Osteoblast (primary cell): ENCODE data around the gene TBL1X. TPM values are rescaled to one million over a fixed set of nuclear protein-coding genes. Genes with fewer than 3 reads are reported as not detected.

Experiments used
- DNase-seq: peaks from one replicate; pipeline ENCODE4 v3.0.0; 2011; ENCODE audit warnings: low spot score, mixed read lengths; ENCODE audit not compliant: insufficient read length; ENCODE audit errors: missing footprints
- H2AFZ ChIP-seq: 2 replicates; pipeline ENCODE4 v1.6.0; 2011; ENCODE audit warnings: mild to moderate bottlenecking, low read length
- H3K27ac ChIP-seq: 2 replicates; pipeline ENCODE4 v1.5.1; 2011; ENCODE audit warnings: mild to moderate bottlenecking, low read depth, low read length, moderate library complexity
- H3K27me3 ChIP-seq: 2 replicates; pipeline ENCODE4 v1.6.0; 2012; ENCODE audit warnings: mild to moderate bottlenecking, control low read depth, inconsistent platforms, low read length, moderate library complexity; ENCODE audit not compliant: insufficient read depth
- H3K36me3 ChIP-seq: 2 replicates; pipeline ENCODE4 v1.5.1; 2011; ENCODE audit warnings: mild to moderate bottlenecking, low read length, control low read depth, moderate library complexity; ENCODE audit not compliant: insufficient read depth
- H3K4me1 ChIP-seq: 2 replicates; pipeline ENCODE4 v1.5.1; 2011; ENCODE audit warnings: mild to moderate bottlenecking, low read length, control low read depth, moderate library complexity; ENCODE audit not compliant: insufficient read depth
- H3K4me2 ChIP-seq: 2 replicates; pipeline ENCODE4 v1.6.0; 2011; ENCODE audit warnings: mild to moderate bottlenecking, low read length; ENCODE audit not compliant: insufficient read depth
- H3K4me3 ChIP-seq: fragments of 200-600 bp; sonication (generic); 3 replicates; pipeline ENCODE4 v1.5.1; 2012; ENCODE audit warnings: mild to moderate bottlenecking, low read length, inconsistent platforms; ENCODE audit not compliant: insufficient read depth
- H3K79me2 ChIP-seq: 2 replicates; pipeline ENCODE4 v1.6.0; 2012; ENCODE audit warnings: mild to moderate bottlenecking, low read length, control low read depth, inconsistent platforms; ENCODE audit not compliant: insufficient read depth
- H3K9me3 ChIP-seq: 2 replicates; pipeline ENCODE4 v1.5.1; 2011; ENCODE audit warnings: low read depth, low read length, control low read depth
- H4K20me1 ChIP-seq: 2 replicates; pipeline ENCODE4 v1.6.0; 2012; ENCODE audit warnings: mild to moderate bottlenecking, low read length, control low read depth; ENCODE audit not compliant: insufficient read depth
- total RNA-seq: library from RNA; depleted of rRNA; stranded (reverse); fragments of >200 nt; gene quantifications from 2 replicates; pipeline ENCODE4 v1.2.3, GENCODE V29; 2012
- TF ChIP-seq, protein P1 (sequence below): IDR thresholded peaks from 2 replicates; pipeline ENCODE4 v1.5.1; 2011; ENCODE audit warnings: mild to moderate bottlenecking, low read depth, low read length, moderate library complexity; ENCODE audit errors: extremely low read depth

The TBL1X gene
- total RNA-seq, 1 donor, result 15.2 TPM

- Histone ChIP-seq H3K4me3 (no peak overlapping the region), H3K9me3 (peaks cover 4% of the 10 kb centered on the region), H3K27me3 (no peaks in the 10 kb centered on the region), H3K27ac (no peak overlapping the region), H3K79me2 (no peaks in the 10 kb centered on the region), H4K20me1 (no peaks in the 10 kb centered on the region), H2AFZ (no peak overlapping the region), H3K36me3 (no peaks in the 10 kb centered on the region), H3K4me1 (no peaks in the 10 kb centered on the region), H3K4me2 (no peak overlapping the region)
- DNase-seq, result no peak
- TF ChIP-seq, protein P1, sequence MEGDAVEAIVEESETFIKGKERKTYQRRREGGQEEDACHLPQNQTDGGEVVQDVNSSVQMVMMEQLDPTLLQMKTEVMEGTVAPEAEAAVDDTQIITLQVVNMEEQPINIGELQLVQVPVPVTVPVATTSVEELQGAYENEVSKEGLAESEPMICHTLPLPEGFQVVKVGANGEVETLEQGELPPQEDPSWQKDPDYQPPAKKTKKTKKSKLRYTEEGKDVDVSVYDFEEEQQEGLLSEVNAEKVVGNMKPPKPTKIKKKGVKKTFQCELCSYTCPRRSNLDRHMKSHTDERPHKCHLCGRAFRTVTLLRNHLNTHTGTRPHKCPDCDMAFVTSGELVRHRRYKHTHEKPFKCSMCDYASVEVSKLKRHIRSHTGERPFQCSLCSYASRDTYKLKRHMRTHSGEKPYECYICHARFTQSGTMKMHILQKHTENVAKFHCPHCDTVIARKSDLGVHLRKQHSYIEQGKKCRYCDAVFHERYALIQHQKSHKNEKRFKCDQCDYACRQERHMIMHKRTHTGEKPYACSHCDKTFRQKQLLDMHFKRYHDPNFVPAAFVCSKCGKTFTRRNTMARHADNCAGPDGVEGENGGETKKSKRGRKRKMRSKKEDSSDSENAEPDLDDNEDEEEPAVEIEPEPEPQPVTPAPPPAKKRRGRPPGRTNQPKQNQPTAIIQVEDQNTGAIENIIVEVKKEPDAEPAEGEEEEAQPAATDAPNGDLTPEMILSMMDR, result no peak
These were observed 265.9 kb downstream of the TBL1X start for GRCh38 chrX:9730752-9731151.

- DNase-seq, result no peak
- H3K4me1 ChIP-seq, result no peaks in the 10 kb centered on the region
- H3K4me3 ChIP-seq, result no peak overlapping the region
- no peaks in the 10 kb centered on the region for H3K27me3 ChIP-seq
- no peak overlapping the region for H3K27ac ChIP-seq
- no peak overlapping the region for H2AFZ ChIP-seq
- no peaks in the 10 kb centered on the region for H3K36me3 ChIP-seq
- H3K9me3 ChIP-seq, result peaks cover 4% of the 10 kb centered on the region
- no peaks in the 10 kb centered on the region for H3K79me2 ChIP-seq
- no peaks in the 10 kb centered on the region for H4K20me1 ChIP-seq
- H3K4me2 ChIP-seq, result no peak overlapping the region
- TF ChIP-seq, protein P1, result no peak
These were observed 272.5 kb downstream of the TBL1X start for GRCh38 chrX:9737363-9737762.

DNA sequence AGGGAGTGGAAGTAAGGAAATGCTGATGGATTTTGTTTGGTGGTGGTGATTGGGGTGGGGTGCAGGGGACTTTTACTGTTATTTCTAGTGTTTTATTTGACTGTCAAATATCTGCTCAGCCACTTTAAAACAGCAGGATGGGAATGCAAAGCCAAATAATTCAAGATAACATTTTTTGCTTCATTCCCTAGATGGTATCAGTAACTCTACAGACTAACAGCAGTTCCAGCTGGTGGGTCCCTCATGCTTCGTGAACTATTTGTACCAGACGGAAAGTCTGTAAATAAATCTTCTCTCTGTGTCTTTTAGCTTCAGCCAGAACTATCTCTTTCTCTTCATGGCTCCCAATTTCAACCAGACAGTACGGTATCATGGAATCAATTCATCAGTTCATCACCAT, 273.3 kb downstream of the TBL1X start:
- no peak overlapping the region for H2AFZ ChIP-seq
- peaks cover 3% of the 10 kb centered on the region for H3K9me3 ChIP-seq
- H3K79me2 ChIP-seq, result no peaks in the 10 kb centered on the region
- no peaks in the 10 kb centered on the region for H3K27me3 ChIP-seq
- H3K4me2 ChIP-seq, result no peak overlapping the region
- TF ChIP-seq, protein P1, result no peak
- H3K36me3 ChIP-seq, result no peaks in the 10 kb centered on the region
- no peak for DNase-seq
- no peaks in the 10 kb centered on the region for H4K20me1 ChIP-seq
- H3K4me3 ChIP-seq, result no peak overlapping the region
- no peak overlapping the region for H3K27ac ChIP-seq
- H3K4me1 ChIP-seq, result no peaks in the 10 kb centered on the region

DNA sequence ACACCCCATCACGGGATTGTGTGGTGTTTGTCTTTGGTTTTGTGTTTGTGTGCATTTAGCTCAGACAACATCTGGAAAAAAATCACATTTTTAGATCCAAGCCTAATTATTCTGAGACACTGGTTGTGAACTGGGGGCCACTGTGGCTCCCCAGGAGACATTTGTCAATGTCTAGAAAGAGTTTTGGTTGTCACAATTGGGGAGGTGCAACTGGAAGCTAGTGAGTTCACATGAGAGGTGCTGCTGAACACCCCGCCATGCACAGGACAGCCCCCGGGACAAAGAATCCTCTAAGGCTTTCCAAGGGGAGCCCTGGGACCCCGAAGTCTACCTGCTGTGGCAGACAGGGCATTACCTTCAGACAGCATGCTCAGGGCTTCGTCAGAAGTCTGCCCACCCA, 274.3 kb downstream of the TBL1X start:
- Histone ChIP-seq H3K4me2 (no peak overlapping the region), H3K27me3 (no peaks in the 10 kb centered on the region), H3K27ac (no peak overlapping the region), H3K4me3 (no peak overlapping the region), H2AFZ (no peak overlapping the region), H4K20me1 (no peaks in the 10 kb centered on the region), H3K36me3 (no peaks in the 10 kb centered on the region), H3K9me3 (no peaks in the 10 kb centered on the region), H3K79me2 (no peaks in the 10 kb centered on the region), H3K4me1 (no peaks in the 10 kb centered on the region)
- no peak for DNase-seq
- TF ChIP-seq, protein P1, result no peak
